C4-2B (cell line): ENCODE measurements around the gene CABLES2.

Source experiments
- H3K27ac ChIP-seq: fragments of 450-650 bp; 2 replicates; pipeline ENCODE4 v1.5.1; 2017
- ZFX ChIP-seq: fragments of 450-650 bp; IDR thresholded peaks from 2 replicates; pipeline ENCODE4 v1.6.1; 2017
- TF ChIP-seq, protein P1 (sequence below): fragments of 450-650 bp; conservative IDR thresholded peaks from 2 replicates; pipeline ENCODE4 v1.5.1; 2017; ENCODE audit warnings: mild to moderate bottlenecking

CABLES2 gene

DNA sequence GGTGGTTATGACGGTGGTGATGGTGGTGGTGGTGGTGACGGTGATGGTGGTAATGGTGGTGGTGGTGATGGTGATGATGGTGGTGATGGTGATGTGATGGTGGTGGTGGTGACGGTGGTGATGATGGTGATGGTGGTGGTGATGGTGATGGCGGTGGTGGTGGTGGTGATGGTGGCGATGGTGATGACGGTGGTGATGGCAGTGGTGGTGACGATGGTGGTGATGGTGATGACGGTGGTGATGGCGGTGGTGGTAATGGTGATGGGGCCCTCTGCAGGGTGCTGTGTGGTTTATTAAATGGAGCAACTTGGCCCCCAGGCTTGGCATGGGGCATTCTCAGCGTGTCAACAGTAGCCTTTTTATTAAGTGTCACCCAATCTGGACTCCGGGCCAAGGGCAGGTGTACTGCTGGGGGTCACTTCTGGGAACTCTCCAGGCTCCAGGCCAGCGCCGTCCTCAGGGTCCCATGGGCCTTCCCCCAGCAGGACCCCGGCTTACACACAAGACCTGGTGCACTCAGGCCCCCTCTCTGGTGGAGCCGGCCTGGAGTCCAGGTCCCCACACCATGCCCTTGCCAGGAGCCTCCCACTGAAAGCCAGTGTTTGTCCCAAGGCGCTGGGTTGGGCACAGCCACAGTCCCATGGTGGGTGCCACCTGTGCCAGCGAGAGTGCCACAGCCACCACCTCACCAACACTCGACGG is 8.8 kb downstream of the CABLES2 start:
- H3K27ac ChIP-seq: no peak overlapping the region
- no peak for TF ChIP-seq ZFX
- TF ChIP-seq, protein P1, sequence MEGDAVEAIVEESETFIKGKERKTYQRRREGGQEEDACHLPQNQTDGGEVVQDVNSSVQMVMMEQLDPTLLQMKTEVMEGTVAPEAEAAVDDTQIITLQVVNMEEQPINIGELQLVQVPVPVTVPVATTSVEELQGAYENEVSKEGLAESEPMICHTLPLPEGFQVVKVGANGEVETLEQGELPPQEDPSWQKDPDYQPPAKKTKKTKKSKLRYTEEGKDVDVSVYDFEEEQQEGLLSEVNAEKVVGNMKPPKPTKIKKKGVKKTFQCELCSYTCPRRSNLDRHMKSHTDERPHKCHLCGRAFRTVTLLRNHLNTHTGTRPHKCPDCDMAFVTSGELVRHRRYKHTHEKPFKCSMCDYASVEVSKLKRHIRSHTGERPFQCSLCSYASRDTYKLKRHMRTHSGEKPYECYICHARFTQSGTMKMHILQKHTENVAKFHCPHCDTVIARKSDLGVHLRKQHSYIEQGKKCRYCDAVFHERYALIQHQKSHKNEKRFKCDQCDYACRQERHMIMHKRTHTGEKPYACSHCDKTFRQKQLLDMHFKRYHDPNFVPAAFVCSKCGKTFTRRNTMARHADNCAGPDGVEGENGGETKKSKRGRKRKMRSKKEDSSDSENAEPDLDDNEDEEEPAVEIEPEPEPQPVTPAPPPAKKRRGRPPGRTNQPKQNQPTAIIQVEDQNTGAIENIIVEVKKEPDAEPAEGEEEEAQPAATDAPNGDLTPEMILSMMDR: no peak

DNA sequence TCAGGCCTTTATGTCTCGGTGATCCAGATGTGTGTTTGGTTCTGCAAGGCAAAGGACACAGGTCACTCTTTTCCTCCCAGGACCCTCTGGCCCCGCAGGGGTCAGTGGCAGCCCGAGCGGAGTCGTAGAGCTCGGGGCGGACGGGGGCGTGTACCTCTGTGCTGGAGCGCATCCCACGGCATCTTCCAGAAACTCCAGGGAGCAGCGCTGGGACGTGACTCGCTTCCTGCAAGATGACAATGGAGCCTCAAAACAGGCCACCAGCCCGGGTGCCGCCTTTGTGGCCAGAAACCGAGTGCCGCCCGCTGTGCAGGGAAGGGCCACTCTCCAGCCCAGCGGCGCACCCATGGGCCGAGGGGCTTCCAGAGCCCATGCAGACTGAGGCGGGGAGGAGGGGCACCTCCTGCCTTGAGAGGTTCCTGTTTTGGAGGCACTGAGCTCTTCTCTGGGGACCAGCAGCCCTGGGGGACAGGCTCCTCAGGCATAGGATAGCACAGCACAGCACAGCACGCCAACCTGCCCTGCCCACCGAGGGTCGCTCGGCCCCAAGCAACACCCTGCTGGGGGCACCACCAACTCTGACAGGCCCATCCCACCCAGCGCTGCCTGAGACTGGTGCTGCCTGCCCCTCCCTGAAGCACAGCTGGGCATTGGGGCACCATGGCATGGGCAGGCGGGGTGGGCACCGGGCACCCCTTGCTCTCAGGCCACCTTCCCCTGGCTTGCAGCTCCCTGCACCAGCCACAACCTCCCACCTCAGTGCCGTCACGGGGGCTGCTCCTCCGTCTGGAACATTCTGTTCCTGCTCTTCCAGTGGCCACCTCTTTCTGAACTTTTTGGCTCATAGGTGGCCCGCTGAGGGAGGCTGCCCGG is 10.5 kb downstream of the CABLES2 start:
- H3K27ac ChIP-seq: no peak overlapping the region
- TF ChIP-seq ZFX: no peak
- TF ChIP-seq, protein P1: no peak

DNA sequence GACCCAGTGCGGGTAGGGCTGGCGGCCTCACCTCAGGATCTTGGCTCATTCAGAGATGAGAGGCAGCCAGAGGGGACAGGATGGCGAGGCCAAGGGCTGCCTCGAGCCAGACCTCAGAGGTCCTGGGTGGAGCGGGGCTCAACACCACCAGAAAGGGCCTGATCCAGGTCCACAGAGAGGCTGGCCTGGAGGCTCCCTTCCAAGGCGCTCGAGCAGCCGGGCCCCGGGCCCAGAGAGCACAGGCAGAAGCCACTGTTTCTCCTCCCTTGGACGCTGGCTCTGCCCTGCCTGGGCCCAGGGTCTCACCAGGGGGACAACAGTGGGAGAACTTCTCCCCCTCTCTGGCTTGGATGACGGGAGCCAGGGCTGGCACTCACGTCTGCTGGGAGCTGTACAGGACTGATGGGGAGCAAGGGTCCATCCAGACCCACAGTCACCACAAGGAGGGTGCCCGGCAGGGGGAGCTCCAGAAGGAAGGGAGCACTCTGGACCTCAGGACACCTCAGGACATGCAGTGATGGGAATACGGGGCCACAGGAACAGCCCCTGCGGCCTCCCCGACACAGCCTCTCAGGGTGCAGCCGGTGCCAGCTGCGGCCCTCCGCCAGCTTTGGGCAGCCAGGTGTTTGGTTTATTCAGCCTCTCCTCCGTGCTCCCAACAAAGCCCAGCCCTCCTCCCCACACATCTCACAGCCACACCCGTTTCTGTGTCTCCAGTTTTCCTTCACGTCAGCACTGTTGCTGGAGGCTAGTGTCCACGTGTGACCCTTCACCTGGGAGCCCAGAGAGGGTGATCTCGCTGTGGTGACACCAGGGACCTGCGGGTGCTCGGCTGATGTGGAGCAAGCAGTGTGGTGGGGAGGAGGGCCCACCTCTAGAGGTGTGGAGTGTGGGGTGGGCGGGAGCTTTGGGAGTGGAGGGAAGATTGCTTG is 11.5 kb downstream of the CABLES2 start:
- TF ChIP-seq ZFX: no peak
- TF ChIP-seq, protein P1: no peak; the same call in 1 of the 2 replicates
- H3K27ac ChIP-seq: no peak overlapping the region

DNA sequence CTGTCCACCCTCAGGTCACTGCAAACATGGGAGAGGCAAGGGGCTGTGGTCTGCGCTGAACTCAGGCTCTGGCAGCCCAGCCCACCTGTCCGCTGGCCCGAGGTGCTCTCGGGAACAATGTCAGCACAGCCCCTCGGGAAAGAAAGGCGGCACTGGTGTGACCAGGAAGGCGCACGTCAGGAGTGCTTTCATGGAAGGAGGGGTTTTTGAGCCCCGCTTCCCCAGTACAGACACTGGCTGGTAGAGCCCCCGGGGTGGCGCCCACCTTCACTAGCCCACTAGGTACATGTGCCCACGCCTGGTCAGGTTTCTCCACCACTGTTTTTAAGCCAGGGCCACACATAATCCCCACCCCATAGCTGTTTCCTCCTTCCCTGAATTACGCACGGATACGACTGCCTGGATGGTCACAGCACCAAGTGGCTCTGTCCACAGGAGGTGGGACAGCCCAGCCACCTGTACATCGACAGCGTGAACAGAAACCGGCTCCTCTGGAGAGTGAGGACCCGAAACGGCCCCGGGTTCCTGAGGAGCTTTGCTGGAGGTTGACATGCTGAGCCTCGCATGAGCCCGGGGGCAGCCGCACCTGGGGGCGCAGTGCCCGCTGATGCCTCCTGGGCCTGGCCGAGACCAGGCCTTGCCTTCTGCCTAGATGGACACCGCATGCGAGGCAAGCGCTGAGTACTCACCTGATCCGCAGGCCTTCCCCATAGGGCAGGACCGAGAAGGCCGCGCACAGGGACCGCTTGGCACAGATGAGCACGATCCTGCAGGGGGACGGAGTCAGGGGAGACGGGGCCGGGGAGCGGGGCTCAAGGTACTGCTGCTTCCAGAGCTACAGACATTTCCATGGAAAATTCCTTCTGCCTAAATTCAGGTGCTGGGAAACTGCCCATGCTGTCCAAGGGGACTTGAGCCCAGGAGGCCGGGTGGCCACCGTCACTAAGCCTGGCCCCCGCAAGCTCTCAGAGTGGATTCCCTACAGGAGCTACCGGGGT is 12.5 kb downstream of the CABLES2 start:
- no peak for TF ChIP-seq ZFX
- TF ChIP-seq, protein P1: no peak

DNA sequence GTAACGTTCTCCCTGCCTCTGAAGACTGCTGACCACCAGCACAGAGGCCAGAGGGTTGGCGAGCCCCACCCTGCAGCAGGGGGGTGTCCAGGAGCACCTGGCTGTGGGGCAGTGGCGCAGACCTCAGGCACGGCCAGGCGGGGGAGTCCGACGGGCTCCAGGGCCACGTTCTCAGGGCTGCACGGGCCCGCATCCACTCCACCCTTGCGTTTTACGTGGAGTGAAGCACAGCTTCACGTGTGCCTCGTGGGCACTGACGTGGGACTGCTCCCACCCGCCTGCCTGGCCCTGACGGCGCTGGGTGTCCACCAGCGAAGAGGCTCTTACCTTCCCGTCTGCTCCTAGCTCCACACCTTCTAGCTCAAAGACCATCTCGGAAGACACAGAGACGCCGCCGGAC is 13.3 kb downstream of the CABLES2 start:
- no peak for TF ChIP-seq ZFX
- TF ChIP-seq, protein P1: no peak

More for the DNA sequence above, 12.5 kb downstream of the CABLES2 start:
- no peak overlapping the region for H3K27ac ChIP-seq

DNA sequence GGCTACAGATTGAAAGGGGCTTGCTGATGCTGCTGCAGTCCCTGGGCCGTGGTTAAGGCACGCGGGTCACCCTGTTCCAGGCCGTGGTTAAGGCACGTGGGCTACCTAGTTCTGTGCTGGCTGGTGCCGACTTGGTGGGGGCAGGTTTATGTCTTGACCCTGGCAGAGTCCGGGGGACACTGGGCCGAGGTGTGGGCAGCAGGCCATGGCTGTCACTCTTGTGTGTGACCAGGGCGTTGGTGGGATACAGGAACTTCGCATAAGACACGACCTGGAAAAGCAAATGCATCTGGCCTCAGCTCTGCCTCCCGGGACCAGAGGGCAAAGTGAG is 13.8 kb downstream of the CABLES2 start:
- TF ChIP-seq ZFX: no peak
- TF ChIP-seq, protein P1: no peak

More for the DNA sequence above, 13.3 kb downstream of the CABLES2 start:
- no peak overlapping the region for H3K27ac ChIP-seq

More for the DNA sequence above, 13.8 kb downstream of the CABLES2 start:
- H3K27ac ChIP-seq: no peak overlapping the region
